Activated naive CD8-positive, alpha-beta T cell treated with anti-CD3 and anti-CD28 coated beads, Interleukin-2, amount 50 U/mL, for 24 hours (primary cell): ENCODE measurements around the gene USP34.
A peak's percentile ranks its signal among the peaks of the same experiment; 100 is the strongest.
"Not testable (repeated sequence)": the region's sequence is repeated elsewhere in the genome, so short reads cannot be mapped to it uniquely, and the experiment has no call there.

ENCODE experiments used
- ATAC-seq: fragments of 150-1000 bp; cut with Tn5 transposase; one replicate; pipeline ENCODE4 v1.10.0; 2021
- DNase-seq: peaks from one replicate; pipeline ENCODE4 v3.0.0; 2021
- H3K27ac Mint-ChIP-seq: one replicate; pipeline ENCODE4 v1.8.0; 2021; ENCODE audit warnings: mild to moderate bottlenecking, mixed read lengths
- H3K27me3 Mint-ChIP-seq: one replicate; pipeline ENCODE4 v1.8.0; 2021; ENCODE audit warnings: mixed read lengths
- H3K36me3 Mint-ChIP-seq: one replicate; pipeline ENCODE4 v1.8.0; 2021; ENCODE audit warnings: low read depth, mixed read lengths
- H3K4me1 Mint-ChIP-seq: one replicate; pipeline ENCODE4 v1.8.0; 2021; ENCODE audit warnings: mixed read lengths
- H3K4me3 Mint-ChIP-seq: one replicate; pipeline ENCODE4 v1.8.0; 2021; ENCODE audit warnings: mild to moderate bottlenecking, moderate library complexity, mixed read lengths
- H3K9me3 Mint-ChIP-seq: one replicate; pipeline ENCODE4 v1.8.0; 2021; ENCODE audit warnings: mixed read lengths

The USP34 gene

GRCh38 chr2:61451178-61451577, 19.7 kb downstream of the USP34 start:
- H3K4me1 Mint-ChIP-seq: peaks cover 48% of the 10 kb centered on the region
- no peaks in the 10 kb centered on the region for H3K9me3 Mint-ChIP-seq
- H3K36me3 Mint-ChIP-seq: peaks cover 20% of the 10 kb centered on the region
- no peak overlapping the region for H3K27ac Mint-ChIP-seq
- H3K4me3 Mint-ChIP-seq: no peak overlapping the region
- DNase-seq (no peak), ATAC-seq (no peak)
- no peaks in the 10 kb centered on the region for H3K27me3 Mint-ChIP-seq

- H3K4me3 Mint-ChIP-seq: no peak overlapping the region
- ATAC-seq: peak; percentile 52
- peaks cover 40% of the 10 kb centered on the region for H3K4me1 Mint-ChIP-seq
- no peak overlapping the region for H3K27ac Mint-ChIP-seq
- peaks cover 14% of the 10 kb centered on the region for H3K36me3 Mint-ChIP-seq
- no peak for DNase-seq
- no peaks in the 10 kb centered on the region for H3K27me3 Mint-ChIP-seq
- no peaks in the 10 kb centered on the region for H3K9me3 Mint-ChIP-seq
Measured at GRCh38 chr2:61450144-61450543, 20.7 kb downstream of the USP34 start.

DNA sequence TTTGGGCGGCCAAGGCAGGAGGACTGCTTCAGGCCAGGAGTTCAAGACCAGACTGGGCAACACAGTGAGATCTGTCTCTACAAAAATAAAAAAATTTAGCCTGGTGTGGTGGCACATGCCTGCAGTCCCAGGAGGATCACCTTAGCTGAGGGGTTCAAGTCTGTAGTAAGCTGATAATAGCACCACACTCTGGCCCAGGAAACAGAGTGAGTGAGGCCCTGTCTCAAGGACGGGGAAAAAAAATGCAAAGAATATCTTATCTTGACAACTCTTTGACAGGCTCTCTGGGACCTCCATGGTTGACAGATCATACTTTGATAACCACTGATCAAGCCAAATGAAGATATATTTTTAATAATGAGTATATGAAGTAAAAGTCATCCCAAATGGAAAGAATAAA, 22.7 kb downstream of the USP34 start:
- DNase-seq (no peak), ATAC-seq (no peak)
- Mint-ChIP-seq H3K9me3 (no peaks in the 10 kb centered on the region), H3K27ac (no peak overlapping the region), H3K36me3 (peaks cover 28% of the 10 kb centered on the region), H3K4me1 (peaks cover 48% of the 10 kb centered on the region), H3K4me3 (no peak overlapping the region), H3K27me3 (no peaks in the 10 kb centered on the region)

- H3K4me1 Mint-ChIP-seq: peaks cover 54% of the 10 kb centered on the region
- peaks cover 26% of the 10 kb centered on the region for H3K36me3 Mint-ChIP-seq
Measured at GRCh38 chr2:61446971-61447370, 23.9 kb downstream of the USP34 start.

GRCh38 chr2:61443342-61444041, 27.4 kb downstream of the USP34 start:
- peak overlapping the region; percentile 33 for H3K27ac Mint-ChIP-seq
- no peaks in the 10 kb centered on the region for H3K27me3 Mint-ChIP-seq
- peaks cover 56% of the 10 kb centered on the region for H3K4me1 Mint-ChIP-seq
- H3K36me3 Mint-ChIP-seq: peaks cover 23% of the 10 kb centered on the region
- ATAC-seq (peak; percentile 77), DNase-seq (no peak)
- no peak overlapping the region for H3K4me3 Mint-ChIP-seq
- peaks cover 3% of the 10 kb centered on the region for H3K9me3 Mint-ChIP-seq

More at GRCh38 chr2:61446971-61447370, 23.9 kb downstream of the USP34 start:
- H3K27me3 Mint-ChIP-seq, ATAC-seq, H3K9me3 Mint-ChIP-seq, H3K27ac Mint-ChIP-seq, DNase-seq, H3K4me3 Mint-ChIP-seq: not testable (repeated sequence)

- peaks cover 17% of the 10 kb centered on the region for H3K9me3 Mint-ChIP-seq
- peaks cover 65% of the 10 kb centered on the region for H3K4me1 Mint-ChIP-seq
- peaks cover 32% of the 10 kb centered on the region for H3K36me3 Mint-ChIP-seq
- H3K27ac Mint-ChIP-seq: no peak overlapping the region
- no peak overlapping the region for H3K4me3 Mint-ChIP-seq
- no peak for ATAC-seq
- no peaks in the 10 kb centered on the region for H3K27me3 Mint-ChIP-seq
- no peak for DNase-seq
Measured at GRCh38 chr2:61439241-61440002, 31.5 kb downstream of the USP34 start.

GRCh38 chr2:61438670-61439069, 32.2 kb downstream of the USP34 start:
- ATAC-seq: no peak
- no peak overlapping the region for H3K4me3 Mint-ChIP-seq
- H3K27ac Mint-ChIP-seq: no peak overlapping the region

GRCh38 chr2:61437170-61437569, 33.7 kb downstream of the USP34 start:
- H3K27ac Mint-ChIP-seq: no peak overlapping the region
- peaks cover 58% of the 10 kb centered on the region for H3K4me1 Mint-ChIP-seq

More at GRCh38 chr2:61438670-61439069, 32.2 kb downstream of the USP34 start:
- no peak for DNase-seq
- Mint-ChIP-seq H3K36me3 (peaks cover 27% of the 10 kb centered on the region), H3K4me1 (peaks cover 67% of the 10 kb centered on the region), H3K27me3 (no peaks in the 10 kb centered on the region), H3K9me3 (peaks cover 17% of the 10 kb centered on the region)

GRCh38 chr2:61436092-61436491, 34.8 kb downstream of the USP34 start:
- H3K4me3 Mint-ChIP-seq: no peak overlapping the region

More at GRCh38 chr2:61437170-61437569, 33.7 kb downstream of the USP34 start:
- H3K36me3 Mint-ChIP-seq: peaks cover 23% of the 10 kb centered on the region
- ATAC-seq (no peak), DNase-seq (no peak)
- H3K27me3 Mint-ChIP-seq: no peaks in the 10 kb centered on the region
- H3K4me3 Mint-ChIP-seq: no peak overlapping the region
- peaks cover 17% of the 10 kb centered on the region for H3K9me3 Mint-ChIP-seq

DNA sequence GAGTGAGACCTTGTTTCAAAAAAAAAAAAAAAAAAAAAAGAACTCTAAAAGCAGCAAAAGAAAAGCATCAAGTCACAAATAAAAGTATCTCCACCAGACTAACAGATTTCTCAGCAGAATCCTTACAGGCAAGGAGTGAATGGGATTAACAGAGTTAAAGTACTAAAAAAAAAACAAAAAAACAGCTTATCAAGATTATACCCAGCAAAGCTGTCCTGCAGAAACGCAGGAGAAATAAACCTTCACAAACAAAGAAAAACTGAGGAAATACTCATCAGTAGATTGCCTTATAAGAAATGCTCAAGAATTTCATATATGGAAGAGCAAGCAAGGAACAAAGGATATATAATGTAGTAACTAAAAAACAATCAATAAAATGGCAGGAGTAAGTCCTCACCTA, 35.6 kb downstream of the USP34 start:
- H3K4me1 Mint-ChIP-seq: peaks cover 52% of the 10 kb centered on the region
- peaks cover 17% of the 10 kb centered on the region for H3K9me3 Mint-ChIP-seq
- H3K27me3 Mint-ChIP-seq: no peaks in the 10 kb centered on the region
- no peak overlapping the region for H3K27ac Mint-ChIP-seq
- no peak overlapping the region for H3K4me3 Mint-ChIP-seq
- no peak for DNase-seq
- peaks cover 23% of the 10 kb centered on the region for H3K36me3 Mint-ChIP-seq
- no peak for ATAC-seq

More at GRCh38 chr2:61436092-61436491, 34.8 kb downstream of the USP34 start:
- peaks cover 23% of the 10 kb centered on the region for H3K36me3 Mint-ChIP-seq
- H3K4me1 Mint-ChIP-seq: peaks cover 52% of the 10 kb centered on the region
- H3K9me3 Mint-ChIP-seq: peaks cover 17% of the 10 kb centered on the region
- no peaks in the 10 kb centered on the region for H3K27me3 Mint-ChIP-seq
- DNase-seq (no peak), ATAC-seq (no peak)
- H3K27ac Mint-ChIP-seq: peak overlapping the region; percentile 5

DNA sequence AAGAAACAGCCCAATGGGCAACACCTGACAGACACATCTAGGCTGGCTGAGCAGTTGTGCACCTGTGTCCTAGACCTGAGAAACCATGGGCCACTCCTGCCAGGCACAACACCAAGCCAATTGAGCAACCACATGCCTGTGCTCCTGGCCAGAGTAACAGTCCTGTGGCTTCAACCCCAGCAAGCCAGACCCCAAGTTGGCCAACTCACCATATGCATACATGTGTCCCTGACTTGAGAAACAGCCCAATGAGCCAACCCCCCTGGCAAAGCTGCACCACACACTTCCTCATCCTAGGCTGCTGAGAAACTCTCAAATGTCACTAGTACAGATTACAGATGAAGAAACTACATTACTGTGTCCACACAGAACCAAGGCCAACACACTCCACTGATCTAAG, 36.6 kb downstream of the USP34 start:
- Mint-ChIP-seq H3K36me3 (peaks cover 22% of the 10 kb centered on the region), H3K4me3 (no peak overlapping the region), H3K27ac (peak overlapping the region; percentile 1), H3K9me3 (peaks cover 17% of the 10 kb centered on the region), H3K27me3 (no peaks in the 10 kb centered on the region), H3K4me1 (peaks cover 48% of the 10 kb centered on the region)
- DNase-seq: no peak
- peak; percentile 53 for ATAC-seq

DNA sequence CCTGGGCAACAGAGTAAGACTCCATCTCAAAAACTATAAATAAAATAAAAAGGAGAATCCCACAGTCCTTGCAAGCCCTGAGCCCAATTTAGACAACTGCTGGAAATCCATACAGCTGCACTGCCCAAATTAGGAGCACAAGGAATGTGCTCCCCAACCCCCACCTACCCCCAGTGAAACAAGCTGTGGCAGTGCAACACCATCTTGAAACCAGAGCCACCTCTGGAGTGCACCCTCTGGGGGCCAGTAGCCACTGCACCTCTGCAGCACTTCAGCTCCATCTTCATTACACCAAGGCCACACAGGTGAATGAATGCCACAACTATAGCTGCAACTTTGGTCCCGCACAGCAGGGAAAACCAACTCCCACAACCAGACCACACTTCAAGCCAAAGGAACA, 37.3 kb downstream of the USP34 start:
- Mint-ChIP-seq H3K27ac (no peak overlapping the region), H3K27me3 (no peaks in the 10 kb centered on the region), H3K36me3 (peaks cover 17% of the 10 kb centered on the region), H3K4me1 (peaks cover 43% of the 10 kb centered on the region), H3K9me3 (peaks cover 15% of the 10 kb centered on the region), H3K4me3 (no peak overlapping the region)
- DNase-seq (no peak), ATAC-seq (no peak)

GRCh38 chr2:61432990-61433389, 37.9 kb downstream of the USP34 start:
- ATAC-seq (no peak), DNase-seq (no peak)
- Mint-ChIP-seq H3K27me3 (no peaks in the 10 kb centered on the region), H3K9me3 (peaks cover 12% of the 10 kb centered on the region), H3K4me1 (peaks cover 43% of the 10 kb centered on the region), H3K27ac (no peak overlapping the region), H3K4me3 (no peak overlapping the region), H3K36me3 (peaks cover 14% of the 10 kb centered on the region)

- ATAC-seq (no peak), DNase-seq (no peak)
- peaks cover 2% of the 10 kb centered on the region for H3K9me3 Mint-ChIP-seq
- H3K36me3 Mint-ChIP-seq: peaks cover 3% of the 10 kb centered on the region
- H3K4me3 Mint-ChIP-seq: no peak overlapping the region
- no peak overlapping the region for H3K27ac Mint-ChIP-seq
- H3K4me1 Mint-ChIP-seq: peaks cover 43% of the 10 kb centered on the region
- no peaks in the 10 kb centered on the region for H3K27me3 Mint-ChIP-seq
Measured at GRCh38 chr2:61431345-61431744, 39.5 kb downstream of the USP34 start.

DNA sequence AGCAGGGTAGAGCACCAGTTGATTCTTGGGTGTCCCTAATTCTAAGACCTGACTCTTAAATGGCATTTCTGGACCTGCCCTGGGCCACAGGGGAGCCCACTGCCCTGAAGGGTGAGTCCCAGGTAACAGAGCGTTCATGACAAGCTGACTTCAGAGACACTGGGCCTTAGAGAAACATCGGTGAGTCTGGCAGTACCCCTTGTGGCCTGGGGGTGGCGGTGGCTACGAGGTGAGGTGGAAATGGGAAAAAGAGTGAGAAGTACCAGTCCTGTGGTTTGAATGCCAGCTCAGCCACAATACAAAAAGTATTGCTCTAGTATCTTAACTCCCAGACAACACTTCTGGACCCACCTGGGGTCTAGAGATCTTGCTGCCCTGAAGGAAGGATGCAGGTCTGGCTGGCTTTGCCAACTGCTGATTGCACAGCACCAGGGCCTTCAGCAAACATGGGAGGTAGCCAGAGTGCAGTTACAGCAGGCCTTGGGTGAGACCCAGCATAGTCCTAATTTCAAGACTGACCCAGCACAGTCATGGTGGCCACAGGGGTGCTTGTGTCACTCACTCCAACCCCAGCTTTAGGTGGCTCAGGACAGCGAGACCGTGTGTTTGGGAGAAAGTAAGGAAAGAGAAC, 44.5 kb downstream of the USP34 start:
- H3K9me3 Mint-ChIP-seq: no peaks in the 10 kb centered on the region
- DNase-seq (peak; percentile 74), ATAC-seq (peak; percentile 89)
- H3K4me3 Mint-ChIP-seq: no peak overlapping the region
- peaks cover 58% of the 10 kb centered on the region for H3K4me1 Mint-ChIP-seq
- H3K27me3 Mint-ChIP-seq: no peaks in the 10 kb centered on the region
- peaks cover 2% of the 10 kb centered on the region for H3K36me3 Mint-ChIP-seq
- peak overlapping the region; percentile 88 for H3K27ac Mint-ChIP-seq
